ENCODE results near the gene PTGFRN. TPM values are rescaled to one million over a fixed set of nuclear protein-coding genes. Genes with fewer than 3 reads are reported as not detected.

PTGFRN gene
- total and polyA plus RNA-seq, 2 of the 8 experiments (the other 6 are each of a cell fraction or from before 2014, with no cell fraction given) = 13.0 to 32.6 TPM

- H3K36me3 ChIP-seq (ENCODE audit: control insufficient read depth in 2 of 4, insufficient read depth in 4 of 4, low read length in 3 of 4) = peaks cover 0 to 15% (median 2%) of the 10 kb centered on the region in 4 experiments; a peak in 5 of 8 replicates
- TF ChIP-seq USF2 (IDR thresholded peaks at IDR 0.05; ENCODE audit: low read length) = no peak
- TF ChIP-seq SIN3A (conservative IDR thresholded peaks at IDR 0.05 in 1 of 2, IDR thresholded peaks at IDR 0.05 in 1 of 2; ENCODE audit: low read depth in 1 of 2, low read length in 2 of 2) = no peak
- TF ChIP-seq FOSL1 (IDR thresholded peaks at IDR 0.05; ENCODE audit: insufficient read depth, low read depth, low read length) = no peak
- no peak for TF ChIP-seq NANOG (IDR thresholded peaks at IDR 0.05; ENCODE audit: insufficient read depth, low read depth, low read length, poor library complexity, severe bottlenecking)
- TF ChIP-seq POU5F1 (IDR thresholded peaks at IDR 0.05; ENCODE audit: low read depth, low read length) = no peak
- no peak for TF ChIP-seq CREB1 (IDR thresholded peaks at IDR 0.05)
- TF ChIP-seq E2F6 (IDR thresholded peaks at IDR 0.05) = no peak
- H3K79me2 ChIP-seq (ENCODE audit: control insufficient read depth in 1 of 2, insufficient read depth in 2 of 2, low read length in 2 of 2) = no peaks in the 10 kb centered on the region; a peak in 1 of 4 replicates
- no peak overlapping the region for H2BK15ac ChIP-seq (ENCODE audit: low read length)
- H3K9ac ChIP-seq (replicated peaks in 1 of 4; ENCODE audit: extremely low read depth in 1 of 4, low read depth in 3 of 4, low read length in 3 of 4) = no peak overlapping the region
- H2BK5ac ChIP-seq (ENCODE audit: low read depth, low read length) = no peak overlapping the region
- H2AK5ac ChIP-seq (ENCODE audit: low read depth, low read length) = no peak overlapping the region
- H2AFZ ChIP-seq (ENCODE audit: low read length) = no peak overlapping the region
- H3K27me3 ChIP-seq (replicated peaks in 1 of 4; ENCODE audit: control insufficient read depth in 3 of 4, extremely low read depth in 1 of 4, insufficient read depth in 3 of 4, low read length in 3 of 4) = no peaks in the 10 kb centered on the region
- H3K27ac ChIP-seq (ENCODE audit: low read depth, low read length) = no peak overlapping the region
- no peak overlapping the region for H3K4ac ChIP-seq (replicated peaks; ENCODE audit: insufficient read length, low read depth, low read length)
- H3K4me2 ChIP-seq (ENCODE audit: insufficient read depth in 1 of 2, low read depth in 2 of 2, low read length in 2 of 2) = no peak overlapping the region
- no peaks in the 10 kb centered on the region; the same call in 1 of the 2 replicates for H3K79me1 ChIP-seq (ENCODE audit: low read depth, low read length)
- H3K23ac ChIP-seq (ENCODE audit: insufficient read length) = no peak overlapping the region
- no peaks in the 10 kb centered on the region for H3K23me2 ChIP-seq (ENCODE audit: low read depth, low read length)
- H4K8ac ChIP-seq (ENCODE audit: extremely low read depth, insufficient read depth, low read length) = no peak overlapping the region
- no peaks in the 10 kb centered on the region for H4K20me1 ChIP-seq (replicated peaks in 1 of 2; ENCODE audit: control insufficient read depth in 1 of 2, insufficient read depth in 2 of 2, low read length in 2 of 2)
- CTCF ChIA-PET (ENCODE audit: partially characterized antibody) = interaction anchor here (0.7 to 1.1 kb wide), 3 partner anchors 62 to 373 kb away, joined by 3 to 5 read pairs (median 3); no protein-coding TSS in a partner anchor
- H4K91ac ChIP-seq (replicated peaks; ENCODE audit: insufficient read length, low read length) = no peak overlapping the region
- H3K56ac ChIP-seq (replicated peaks; ENCODE audit: insufficient read length, low read depth, low read length) = no peak overlapping the region
- H3K18ac ChIP-seq (ENCODE audit: extremely low read depth, low read length) = no peak overlapping the region
- no peak overlapping the region for H2BK20ac ChIP-seq (ENCODE audit: low read length)
- 87% methylated on average over 5 of the region's 5 CpGs; no CpG with 5 or more reads in 1 of the 2 experiments for WGBS, 2 experiments (ENCODE audit: extremely low coverage in 1 of 2, insufficient coverage in 1 of 2, insufficient read length in 1 of 2, insufficient replicate concordance in 2 of 2, low coverage in 1 of 2, low lambda C conversion rate in 2 of 2, missing lambda C conversion rate in 1 of 2)
- DNase-seq (ENCODE audit: low read depth in 1 of 2, low spot score in 2 of 2) (no peak), FAIRE-seq (no peak)
- peaks cover 0 to 4% (median 1%) of the 10 kb centered on the region in 4 experiments; a peak in 1 of 7 replicates for H3K4me1 ChIP-seq (replicated peaks in 1 of 4; ENCODE audit: control insufficient read depth in 3 of 4, insufficient read depth in 4 of 4, low read length in 3 of 4)
- POLR2A ChIA-PET (ENCODE audit: partially characterized antibody) = no interaction called here
- no peaks in the 10 kb centered on the region for H3K9me3 ChIP-seq (ENCODE audit: insufficient read depth in 2 of 2, low read depth in 1 of 2, low read length in 1 of 2)
- H3K14ac ChIP-seq (ENCODE audit: insufficient read length) = no peak overlapping the region
- H2BK120ac ChIP-seq (replicated peaks; ENCODE audit: low read depth, low read length) = no peak overlapping the region
- no peak overlapping the region for H3K4me3 ChIP-seq (ENCODE audit: extremely low read depth in 1 of 4, insufficient read depth in 2 of 4, low read depth in 3 of 4, low read length in 4 of 4)
- H4K5ac ChIP-seq (ENCODE audit: insufficient read length, low read depth, low read length) = no peak overlapping the region
- H2BK12ac ChIP-seq (ENCODE audit: low read depth, low read length) = no peak overlapping the region
Measured at GRCh38 chr1:116947092-116947860, 37.6 kb downstream of the PTGFRN start.

All from H1 (cell line).